Esophagus squamous epithelium (tissue), 4 donors: Measurements from ENCODE around the gene PPFIBP1.

ENCODE experiments used
- POLR2A ChIP-seq, 4 donors: fragments of 450-650 bp; IDR thresholded peaks; one replicate each; pipeline ENCODE4 v1.6.1; 2017; ENCODE audit warnings: antibody characterized with exemption in 4 of 4, mild to moderate bottlenecking in 4 of 4, moderate library complexity in 3 of 4
- TF ChIP-seq, protein P1 (sequence below), 6 experiments: fragments of 450-650 bp in 4 of 6; fragments of 200-600 bp in 2 of 6; sonication (generic) in 2 of 6; IDR thresholded peaks; one replicate each; pipeline ENCODE4 v1.5.1; 2016 to 2019; ENCODE audit warnings: antibody characterized with exemption in 6 of 6, mild to moderate bottlenecking in 4 of 6, moderate library complexity in 4 of 6

DNA sequence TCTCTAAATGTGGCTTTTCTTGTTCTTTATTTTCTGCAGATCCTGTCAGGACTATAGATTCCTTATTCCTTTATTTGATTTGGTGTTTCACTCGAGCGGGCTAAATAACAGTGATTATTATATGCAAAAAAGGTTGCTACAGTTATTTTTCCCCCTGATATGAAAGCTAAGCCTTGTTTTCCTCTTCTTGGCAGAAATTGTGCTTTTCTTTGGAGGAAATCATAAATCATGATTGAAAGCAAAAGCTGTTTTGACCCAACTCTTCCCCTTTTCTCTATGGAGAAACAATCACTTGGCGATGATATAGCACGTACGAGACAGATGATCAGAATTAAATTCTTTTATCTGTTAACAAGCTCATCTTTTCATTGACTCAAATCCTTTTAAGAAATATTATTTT is 31.4 kb downstream of the PPFIBP1 start:
- TF ChIP-seq, protein P1, sequence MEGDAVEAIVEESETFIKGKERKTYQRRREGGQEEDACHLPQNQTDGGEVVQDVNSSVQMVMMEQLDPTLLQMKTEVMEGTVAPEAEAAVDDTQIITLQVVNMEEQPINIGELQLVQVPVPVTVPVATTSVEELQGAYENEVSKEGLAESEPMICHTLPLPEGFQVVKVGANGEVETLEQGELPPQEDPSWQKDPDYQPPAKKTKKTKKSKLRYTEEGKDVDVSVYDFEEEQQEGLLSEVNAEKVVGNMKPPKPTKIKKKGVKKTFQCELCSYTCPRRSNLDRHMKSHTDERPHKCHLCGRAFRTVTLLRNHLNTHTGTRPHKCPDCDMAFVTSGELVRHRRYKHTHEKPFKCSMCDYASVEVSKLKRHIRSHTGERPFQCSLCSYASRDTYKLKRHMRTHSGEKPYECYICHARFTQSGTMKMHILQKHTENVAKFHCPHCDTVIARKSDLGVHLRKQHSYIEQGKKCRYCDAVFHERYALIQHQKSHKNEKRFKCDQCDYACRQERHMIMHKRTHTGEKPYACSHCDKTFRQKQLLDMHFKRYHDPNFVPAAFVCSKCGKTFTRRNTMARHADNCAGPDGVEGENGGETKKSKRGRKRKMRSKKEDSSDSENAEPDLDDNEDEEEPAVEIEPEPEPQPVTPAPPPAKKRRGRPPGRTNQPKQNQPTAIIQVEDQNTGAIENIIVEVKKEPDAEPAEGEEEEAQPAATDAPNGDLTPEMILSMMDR (IDR thresholded peaks at IDR 0.05), result no peak
- TF ChIP-seq POLR2A (IDR thresholded peaks at IDR 0.05), result no peak
